GM19099 (cell line): ENCODE results near the gene LASP1NB.

Experiments
- POLR2A ChIP-seq: IDR thresholded peaks from 3 replicates; pipeline ENCODE4 v1.6.1; 2011; ENCODE audit warnings: low read depth; ENCODE audit not compliant: insufficient read length; ENCODE audit errors: extremely low read depth

Gene LASP1NB

GRCh38 chr17:38892620-38893019 is 32.8 kb upstream of the LASP1NB start:
- TF ChIP-seq POLR2A: no peak

DNA sequence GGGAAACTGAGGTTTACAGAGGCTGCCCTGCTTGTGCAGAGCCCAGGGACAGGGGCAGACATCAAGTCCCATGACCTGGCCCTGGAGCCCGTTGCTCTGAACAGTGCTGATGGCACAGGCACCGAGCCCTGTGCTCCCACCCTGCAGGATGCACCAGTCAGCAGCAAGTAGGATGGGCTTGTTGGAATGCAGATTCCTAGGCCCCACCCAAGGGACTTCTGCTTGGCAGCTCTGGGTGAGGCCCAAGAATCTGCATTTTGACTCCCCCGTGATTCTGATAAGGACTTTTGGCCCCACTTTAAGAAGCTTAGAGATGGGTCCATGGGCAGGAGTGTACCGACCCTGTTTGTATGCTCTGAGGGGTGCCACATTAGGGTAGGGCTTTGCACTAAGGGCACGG is 32.3 kb upstream of the LASP1NB start:
- no peak for TF ChIP-seq POLR2A

GRCh38 chr17:38893607-38894006 is 31.8 kb upstream of the LASP1NB start:
- no peak for TF ChIP-seq POLR2A

- TF ChIP-seq POLR2A: no peak
These were observed 31.1 kb upstream of the LASP1NB start for GRCh38 chr17:38894276-38894675.

DNA sequence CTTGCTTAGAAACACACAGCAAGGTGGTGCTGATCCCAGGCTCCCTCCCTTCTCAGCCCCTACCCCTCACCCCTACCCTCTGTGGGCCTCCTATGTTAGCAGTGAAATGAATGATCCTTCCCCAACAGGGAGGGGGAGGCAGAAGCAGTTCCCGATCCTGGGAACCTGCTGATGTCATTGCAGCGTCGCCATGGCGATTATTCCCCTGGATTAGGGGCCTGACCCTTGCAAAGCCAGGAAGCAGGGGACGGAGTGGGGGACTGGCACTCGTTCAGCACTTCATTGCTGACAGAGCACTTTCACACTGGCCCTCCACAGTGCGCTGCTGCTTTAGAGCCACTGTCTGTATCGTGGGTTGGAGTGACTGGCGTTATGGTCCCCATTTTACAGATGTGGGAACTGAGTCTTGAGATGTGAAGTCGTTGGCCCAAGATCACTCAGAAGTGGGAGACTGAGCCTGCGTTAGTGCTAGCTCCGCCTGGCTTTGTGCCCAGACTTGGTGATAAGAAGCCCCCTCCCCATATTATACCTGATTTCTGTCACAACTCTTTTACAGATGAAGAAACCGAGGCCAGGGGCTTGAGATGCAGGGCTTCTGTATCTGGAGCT is 29.0 kb upstream of the LASP1NB start:
- no peak for TF ChIP-seq POLR2A

- TF ChIP-seq POLR2A: no peak
These were observed 28.2 kb upstream of the LASP1NB start for GRCh38 chr17:38897176-38897575.

- TF ChIP-seq POLR2A: no peak
These were observed 27.6 kb upstream of the LASP1NB start for GRCh38 chr17:38897671-38898290.

DNA sequence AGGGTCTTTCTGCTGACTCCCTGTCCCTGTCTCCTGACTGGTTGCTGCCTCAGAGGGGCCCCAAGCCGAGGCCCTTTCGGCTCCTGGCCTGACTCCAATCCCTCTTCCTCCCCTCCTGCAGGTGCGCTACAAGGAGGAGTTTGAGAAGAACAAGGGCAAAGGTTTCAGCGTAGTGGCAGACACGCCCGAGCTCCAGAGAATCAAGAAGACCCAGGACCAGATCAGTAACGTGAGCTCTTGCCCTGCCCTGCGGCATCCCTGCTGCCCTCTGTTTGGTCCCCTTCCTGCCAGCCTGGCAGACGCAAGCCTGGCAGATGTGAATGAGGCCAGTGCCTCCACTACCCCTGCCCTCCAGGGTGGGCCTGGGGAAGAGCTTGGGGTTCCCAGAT is 27.1 kb upstream of the LASP1NB start:
- no peak for TF ChIP-seq POLR2A

DNA sequence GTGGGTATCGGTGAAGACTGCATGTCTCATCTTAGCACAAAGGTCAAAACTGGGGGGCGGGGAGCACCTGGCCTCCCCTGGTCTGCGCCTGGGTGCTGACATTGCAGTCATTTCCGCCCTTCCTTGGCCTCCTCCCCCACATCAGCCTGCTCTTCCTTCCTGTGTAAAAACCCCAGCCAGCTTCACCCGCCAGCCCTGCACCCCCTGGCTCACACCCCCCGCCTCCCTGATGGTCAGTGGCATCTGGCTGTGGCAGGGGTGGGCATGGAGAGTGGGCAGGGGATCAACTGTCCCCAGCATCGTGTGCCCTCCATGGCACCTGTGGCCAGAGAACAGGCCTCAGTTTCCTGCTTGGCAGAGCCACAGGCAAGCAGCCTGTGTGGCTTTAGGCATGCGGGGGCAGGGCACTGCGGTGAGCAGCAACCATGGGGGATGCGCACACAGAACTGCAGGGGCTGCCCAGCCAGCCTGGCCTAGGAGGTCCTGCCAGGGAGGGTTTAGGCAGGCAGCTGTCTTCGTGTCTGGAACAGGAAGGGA is 26.5 kb upstream of the LASP1NB start:
- TF ChIP-seq POLR2A: no peak

DNA sequence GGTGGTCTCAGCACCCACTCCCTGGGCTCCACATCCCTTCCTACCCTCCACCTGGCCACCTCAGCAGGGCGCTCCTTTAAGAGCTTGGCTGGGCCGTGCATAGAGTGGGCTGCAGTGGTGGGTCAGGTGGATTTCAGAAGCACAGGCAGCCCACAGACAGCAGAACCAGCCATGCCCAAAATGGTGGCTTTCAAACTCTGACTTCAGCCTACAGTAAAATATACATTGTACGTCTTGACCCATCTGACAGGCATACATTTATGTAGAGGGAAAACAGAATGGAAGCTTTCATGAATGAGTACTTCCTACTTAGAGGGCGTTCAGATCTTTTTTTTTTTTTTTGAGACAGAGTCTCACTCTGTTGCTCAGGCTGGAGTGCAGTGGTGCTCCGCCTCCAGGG is 26.0 kb upstream of the LASP1NB start:
- no peak for TF ChIP-seq POLR2A

DNA sequence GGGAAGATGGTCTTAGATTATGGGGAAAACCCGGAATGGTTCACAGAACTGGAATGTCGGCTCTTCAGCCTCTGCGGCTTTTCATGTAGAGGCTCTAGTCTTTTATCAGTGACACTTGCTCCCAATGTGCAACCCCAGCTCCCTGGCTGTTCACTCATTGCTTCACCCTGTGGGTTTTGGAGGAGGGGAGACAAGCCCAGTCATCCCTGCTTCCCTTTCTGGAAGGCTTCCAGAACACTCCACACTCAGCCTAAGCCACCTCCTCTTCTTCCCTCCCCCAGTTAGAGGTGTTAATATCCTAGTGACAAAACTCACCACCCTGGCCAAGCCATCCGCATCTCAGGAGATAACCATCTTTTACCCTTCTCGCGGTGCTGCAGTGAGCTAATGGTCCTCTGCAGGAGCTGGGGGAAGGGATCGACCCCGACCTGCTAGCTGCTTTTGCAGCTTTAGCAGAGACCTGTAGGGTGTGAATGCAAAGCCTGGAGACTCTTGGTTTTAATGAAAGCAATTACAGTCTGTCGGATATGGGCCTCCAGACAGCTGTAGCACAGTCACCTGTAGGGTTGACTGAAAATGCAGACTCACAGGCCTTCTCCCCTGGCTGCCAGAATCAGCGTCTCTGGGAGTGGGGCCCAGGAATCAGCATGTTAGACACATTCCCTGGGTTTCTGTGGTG is 24.3 kb upstream of the LASP1NB start:
- TF ChIP-seq POLR2A: no peak

- no peak for TF ChIP-seq POLR2A
These were observed 22.0 kb upstream of the LASP1NB start for GRCh38 chr17:38903404-38903803.

DNA sequence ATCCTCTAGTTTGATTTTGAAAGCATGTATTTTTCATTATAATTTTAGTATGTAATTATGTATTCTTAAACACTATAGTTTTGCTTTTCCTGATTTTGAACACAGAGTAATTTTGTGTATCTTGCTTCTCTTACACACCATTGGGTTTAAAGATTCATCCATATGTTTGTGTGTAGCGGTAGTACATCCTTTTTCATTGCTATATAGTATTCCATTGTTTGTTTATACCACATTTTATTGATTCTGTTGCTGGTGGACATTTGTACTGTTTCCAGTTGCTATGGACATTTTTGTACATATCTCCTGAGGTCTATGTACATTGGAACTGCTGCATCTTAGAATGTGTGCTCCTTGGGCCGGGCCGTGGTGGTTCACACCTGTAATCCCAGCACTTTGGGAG is 20.5 kb upstream of the LASP1NB start:
- TF ChIP-seq POLR2A: no peak

GRCh38 chr17:38905375-38905774 is 20.0 kb upstream of the LASP1NB start:
- no peak for TF ChIP-seq POLR2A

GRCh38 chr17:38906460-38907228 is 18.8 kb upstream of the LASP1NB start:
- no peak for TF ChIP-seq POLR2A
